GM18870 (cell line): ENCODE results near the gene FAM83F.

Experiments used
- ATAC-seq: cut with Tn5 transposase; IDR thresholded peaks from one replicate; pipeline ENCODE4 v1.9.1; 2021; ENCODE audit warnings: moderate library complexity; ENCODE audit not compliant: unreplicated experiment

FAM83F gene

DNA sequence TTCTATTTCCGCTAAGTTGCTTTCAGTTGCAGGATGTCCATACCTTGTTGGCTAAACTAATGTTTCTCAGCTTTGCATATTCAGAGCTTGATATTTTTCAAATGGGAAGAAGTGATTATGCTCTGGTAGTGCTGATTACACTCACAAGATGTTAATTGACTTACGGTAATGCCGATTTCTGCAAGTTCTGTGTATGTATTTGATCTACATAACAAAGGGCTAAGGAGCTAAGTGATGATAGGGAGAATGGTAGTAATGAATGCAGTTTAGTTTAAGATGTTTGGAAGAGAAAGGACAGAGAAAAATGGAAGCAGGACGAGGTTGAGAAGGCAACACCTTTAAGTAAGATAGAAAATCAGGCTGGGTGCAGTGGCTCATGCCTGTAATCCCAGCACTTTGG, 61.4 kb downstream of the FAM83F start:
- ATAC-seq: no peak

DNA sequence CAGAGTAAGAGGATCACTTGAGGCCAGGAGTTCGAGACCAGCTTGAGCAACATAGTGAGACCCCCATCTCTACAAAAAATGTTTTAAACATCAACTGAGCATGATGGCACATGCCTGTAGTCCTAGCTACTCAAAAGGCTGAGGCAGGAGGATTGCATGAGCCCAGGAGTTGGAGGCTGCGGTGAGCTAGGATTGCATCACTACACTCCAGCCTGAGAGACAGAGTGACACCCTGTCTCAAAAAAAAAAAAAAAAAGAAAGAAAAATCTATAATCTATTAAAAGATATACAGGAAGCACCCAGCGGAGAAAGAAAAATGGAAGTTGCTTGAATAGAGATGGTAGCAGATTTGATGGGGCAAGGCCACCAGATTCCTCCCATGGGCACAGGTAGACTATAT, 61.8 kb downstream of the FAM83F start:
- no peak for ATAC-seq

DNA sequence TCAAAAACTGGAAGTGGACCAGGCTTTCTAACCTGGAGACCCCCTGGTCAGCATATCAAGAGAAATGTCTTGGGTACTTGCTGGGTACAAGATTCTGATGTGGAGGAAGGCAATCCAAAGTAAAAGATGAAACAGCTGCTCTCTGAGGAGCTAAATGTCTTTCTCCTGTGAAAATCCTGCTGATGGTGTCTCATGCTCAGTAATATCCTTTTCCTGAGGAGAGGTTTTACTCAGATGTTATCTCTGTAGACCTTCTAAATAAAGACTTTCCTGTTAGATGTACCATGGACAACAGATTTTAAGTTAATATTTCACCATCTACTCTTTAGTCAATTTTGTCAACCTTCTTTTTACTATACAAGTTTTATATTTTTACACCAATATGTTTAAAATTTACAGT, 62.9 kb downstream of the FAM83F start:
- ATAC-seq: no peak

DNA sequence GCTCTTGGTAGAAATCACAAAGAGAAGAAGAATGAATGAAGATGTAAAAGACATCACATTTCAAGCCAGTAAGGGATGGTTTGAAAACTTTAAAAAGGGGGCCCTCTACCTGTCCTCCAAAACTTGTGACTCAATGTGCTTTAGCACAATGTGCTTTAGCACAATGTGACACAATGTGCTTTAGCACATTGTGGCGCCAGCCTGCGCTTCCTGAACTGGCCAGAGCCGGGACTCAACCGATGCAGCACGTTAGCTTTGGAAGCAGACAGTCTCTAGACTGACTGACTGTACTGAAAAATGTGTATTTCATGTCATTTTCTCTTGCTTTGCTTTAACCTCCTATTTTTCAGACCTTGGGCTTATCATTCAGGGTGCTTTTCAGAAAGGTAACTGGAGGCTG, 63.5 kb downstream of the FAM83F start:
- ATAC-seq: no peak

DNA sequence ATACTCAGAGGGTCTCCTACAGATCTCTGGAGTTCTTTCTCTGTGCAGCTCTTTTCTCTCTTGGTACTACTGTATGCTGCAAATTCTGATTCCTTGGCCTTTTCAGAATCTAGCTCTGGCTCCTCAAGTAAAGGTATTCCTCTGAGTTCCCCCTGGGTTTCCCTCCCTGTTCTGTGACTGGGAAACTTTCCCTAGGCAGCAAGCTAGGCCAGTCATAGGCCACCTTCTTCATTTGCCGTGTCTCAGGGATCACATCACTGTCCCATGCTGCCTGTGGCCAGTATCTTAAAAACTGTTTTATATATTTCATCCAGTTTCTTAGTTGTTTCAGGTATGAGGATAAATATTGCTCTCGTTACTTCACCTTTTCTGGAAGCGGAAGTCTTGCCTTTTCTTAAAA, 71.2 kb downstream of the FAM83F start:
- ATAC-seq: no peak

DNA sequence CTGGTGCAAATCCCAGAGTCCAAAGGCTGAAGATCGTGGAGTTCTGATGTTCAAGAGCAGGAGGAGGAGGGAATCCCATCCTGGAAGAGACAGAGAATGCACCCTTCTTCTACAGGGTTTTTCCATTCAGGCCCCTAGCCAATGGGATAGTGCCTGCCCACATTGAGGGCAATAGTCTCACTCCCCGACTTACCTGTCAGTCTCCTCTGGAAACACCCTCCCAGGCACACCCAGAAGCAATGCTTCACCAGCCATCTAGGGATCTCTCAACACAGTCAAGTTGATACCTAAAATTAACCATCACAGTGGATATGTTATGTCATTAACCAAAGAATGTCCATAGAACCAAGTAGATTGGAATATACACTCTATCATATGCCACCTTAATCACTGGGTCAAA, 72.9 kb downstream of the FAM83F start:
- no peak for ATAC-seq

DNA sequence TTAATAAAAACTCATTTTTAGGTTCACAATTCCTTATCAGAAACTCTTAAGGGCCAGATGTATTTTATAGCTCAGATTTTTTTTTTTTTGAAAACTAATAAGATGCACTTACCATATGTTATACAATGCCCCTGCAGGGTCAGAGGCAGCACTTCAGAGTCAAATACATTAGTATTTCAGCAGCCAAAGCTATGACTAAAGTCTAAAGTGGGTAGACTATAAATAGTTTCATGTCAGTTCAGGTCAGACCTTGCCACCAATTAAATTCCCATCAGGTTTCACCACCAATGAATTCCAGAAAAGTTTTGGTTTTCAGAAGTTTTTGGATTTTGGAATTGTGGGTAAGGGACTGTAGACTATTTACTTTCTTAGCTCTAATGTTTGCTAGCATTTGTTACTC, 75.9 kb downstream of the FAM83F start:
- no peak for ATAC-seq

DNA sequence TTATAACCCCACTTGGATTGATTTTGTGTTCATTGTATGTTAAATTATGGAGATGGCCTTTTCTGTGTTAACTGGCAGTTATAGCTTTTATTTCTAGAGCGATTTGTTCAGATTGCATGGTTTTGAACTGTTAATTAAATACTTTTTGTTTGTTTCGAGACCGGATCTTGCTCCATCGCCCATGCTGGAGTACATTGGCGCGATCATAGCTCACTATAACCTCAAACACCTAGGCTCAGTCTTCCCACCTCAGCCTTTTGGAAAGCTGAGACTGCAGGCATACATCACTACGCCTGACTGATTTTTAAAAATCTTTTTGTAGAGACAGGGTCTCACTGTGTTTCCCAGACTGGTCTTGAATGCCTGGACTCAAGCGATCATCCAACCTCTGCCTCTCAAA, 77.0 kb downstream of the FAM83F start:
- no peak for ATAC-seq

DNA sequence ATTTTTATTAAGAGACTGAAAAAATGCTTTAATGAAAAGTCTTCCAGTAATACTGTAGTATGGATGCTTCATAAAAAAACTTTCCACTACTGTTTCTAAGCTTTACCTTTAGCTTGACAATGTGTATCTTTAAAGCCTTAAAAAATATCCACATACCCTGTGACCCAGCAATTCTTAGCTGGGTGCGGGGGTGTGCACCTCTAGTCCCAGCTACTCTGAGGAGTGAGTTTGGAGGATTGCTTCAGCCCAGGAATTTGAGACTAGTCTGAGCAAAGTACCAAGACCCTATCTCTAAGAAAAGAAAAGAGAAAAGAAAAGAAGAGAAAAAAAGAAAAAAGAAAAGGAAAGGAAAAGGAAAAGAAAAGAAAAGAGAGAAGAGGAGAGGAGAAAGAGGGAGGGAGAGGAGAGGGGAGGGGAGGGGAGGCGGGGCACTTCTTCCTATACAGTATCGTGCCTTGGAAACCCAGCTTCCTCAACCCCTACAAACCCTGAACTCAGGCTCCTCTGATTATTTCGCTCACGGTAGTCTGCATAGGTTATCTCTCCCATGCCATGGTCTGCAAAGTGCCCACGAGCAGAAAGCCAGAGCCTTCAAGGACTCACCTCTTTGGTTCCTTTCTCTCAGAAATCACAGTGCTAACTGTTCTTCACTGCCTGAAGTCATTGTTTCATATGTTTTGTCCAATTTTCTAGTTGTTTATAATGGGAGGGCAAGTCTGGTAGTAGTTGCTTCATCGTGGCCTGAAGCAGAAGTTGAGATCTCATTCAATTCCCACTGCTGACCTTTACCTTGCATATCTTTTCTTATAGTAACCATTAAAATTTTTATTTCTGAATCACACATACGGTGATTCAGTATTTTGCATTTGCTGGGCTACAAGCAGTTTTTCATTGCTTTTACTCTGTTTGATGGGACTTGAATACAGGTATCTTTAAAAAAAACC, 82.2 kb downstream of the FAM83F start:
- ATAC-seq: no peak

DNA sequence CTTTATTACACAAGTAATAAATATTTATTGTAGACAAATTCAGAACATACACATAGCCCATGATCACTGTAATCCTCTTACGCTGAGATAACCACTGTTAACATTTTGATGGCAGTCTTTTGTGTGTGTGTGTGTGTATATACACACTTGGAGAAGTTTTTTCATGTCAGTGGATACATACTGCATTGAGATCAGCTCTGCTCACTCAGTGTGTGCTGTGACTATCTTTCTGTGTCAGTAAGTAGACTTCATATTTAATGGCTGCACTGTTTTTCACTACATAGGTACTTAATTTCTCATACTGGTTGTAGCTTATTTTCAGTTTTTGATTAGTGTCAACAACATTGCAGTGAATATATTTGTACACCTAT, 82.9 kb downstream of the FAM83F start:
- no peak for ATAC-seq

DNA sequence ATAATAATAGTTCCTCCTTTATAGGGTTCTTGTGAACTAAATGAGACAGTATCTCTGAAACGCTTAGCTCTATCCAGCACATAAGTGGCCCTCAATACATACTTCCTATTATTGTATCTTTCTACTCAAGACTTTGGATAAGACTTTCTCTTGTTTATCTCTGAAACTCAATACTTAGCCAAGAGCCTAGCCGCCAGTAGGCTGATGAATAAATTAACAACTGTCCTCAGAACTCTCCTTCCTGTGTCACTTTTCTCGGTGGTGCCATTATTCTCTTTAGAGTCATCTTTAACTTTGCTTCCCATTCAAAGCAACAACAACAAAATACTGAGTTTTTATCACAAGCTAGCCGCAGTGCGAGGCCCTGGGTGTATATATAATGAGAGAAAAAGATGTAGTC, 86.9 kb downstream of the FAM83F start:
- no peak for ATAC-seq

DNA sequence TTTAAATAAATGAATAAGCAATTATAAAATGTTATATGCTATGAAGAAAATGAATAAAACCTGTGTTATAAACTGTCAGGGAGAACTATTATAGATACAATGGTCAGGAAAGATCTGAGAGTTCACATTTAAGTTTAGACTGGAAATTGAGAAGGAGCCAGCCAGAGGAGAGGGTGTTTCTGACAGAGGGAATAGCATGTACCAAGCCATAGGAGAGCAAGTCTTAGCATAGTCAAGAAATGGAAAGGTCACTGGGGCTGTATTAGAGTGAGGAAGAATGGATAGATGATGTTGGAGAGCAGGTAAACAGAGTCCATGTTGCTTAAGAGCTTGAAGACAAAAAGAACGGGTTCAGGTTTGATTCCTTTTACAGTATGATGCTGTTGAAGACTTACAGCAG, 87.4 kb downstream of the FAM83F start:
- ATAC-seq: no peak

DNA sequence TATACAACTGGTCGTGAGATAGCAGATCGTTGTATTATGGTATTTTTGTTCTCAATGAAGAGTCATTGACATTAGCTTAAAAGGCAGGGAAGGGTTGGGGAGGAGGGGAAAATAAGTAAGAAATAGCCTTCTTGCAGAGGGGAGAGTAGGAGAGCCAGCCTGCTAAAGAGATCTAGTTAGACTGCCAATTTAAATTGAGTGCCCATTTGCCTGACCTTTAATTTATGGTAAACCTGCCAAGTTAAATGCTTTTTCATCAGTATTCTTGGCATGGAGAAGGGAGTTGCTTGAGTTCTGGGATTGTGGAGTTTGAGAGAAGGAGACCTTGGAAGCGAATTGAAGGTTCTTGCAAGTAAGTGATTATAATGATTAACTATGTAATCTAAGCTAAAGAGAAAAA, 89.0 kb downstream of the FAM83F start:
- no peak for ATAC-seq

DNA sequence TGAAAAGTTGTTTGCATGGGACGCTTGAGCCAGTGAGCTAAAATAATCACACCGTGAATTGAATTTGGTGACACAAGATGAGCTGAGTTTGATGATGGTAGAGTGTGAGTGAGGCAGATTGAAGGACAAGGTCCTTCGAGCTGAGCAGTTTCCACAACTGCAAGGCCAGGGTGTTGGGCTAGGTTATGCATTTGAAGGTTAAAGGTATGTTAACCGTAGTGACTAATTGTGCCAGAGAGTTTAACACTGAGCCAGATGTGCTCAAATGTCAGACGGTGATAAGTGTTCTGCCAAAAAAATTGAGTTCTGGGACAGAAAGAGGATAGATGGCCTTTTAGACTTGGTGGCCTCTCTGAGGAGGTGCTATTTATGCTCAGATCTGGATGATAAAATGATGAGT, 89.5 kb downstream of the FAM83F start:
- no peak for ATAC-seq

DNA sequence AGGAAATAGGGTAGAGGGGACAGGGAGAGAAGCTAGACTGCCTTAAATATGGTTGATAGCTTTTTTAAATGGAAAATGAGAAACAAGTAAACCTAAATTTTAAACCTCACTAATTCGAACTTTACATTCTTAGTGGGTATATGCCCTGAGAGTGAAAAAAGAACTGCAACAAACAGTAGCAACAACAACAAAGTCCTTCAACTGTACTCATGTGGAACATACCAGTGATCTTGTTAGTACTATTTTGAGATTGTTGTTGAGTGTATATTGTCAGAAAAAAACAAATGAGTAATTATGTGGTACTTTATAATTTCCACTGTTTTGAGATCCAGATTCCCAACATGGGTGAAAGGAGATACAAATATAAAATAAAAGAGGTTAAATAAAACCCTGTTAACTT, 94.1 kb downstream of the FAM83F start:
- no peak for ATAC-seq
